AG09309 (cell line): ENCODE data around the gene KDM6B.

ENCODE experiments used
- DNase-seq: peaks from one replicate; pipeline ENCODE4 v3.0.0-alpha.2; 2010; ENCODE audit warnings: low read depth
- H3K4me3 ChIP-seq: 2 replicates; pipeline ENCODE4 v1.5.1; 2011; ENCODE audit warnings: mild to moderate bottlenecking, low read depth, low read length, moderate library complexity; ENCODE audit not compliant: control insufficient read depth
- CTCF ChIP-seq: IDR thresholded peaks from 2 replicates; pipeline ENCODE4 v1.5.1; 2011; ENCODE audit warnings: mild to moderate bottlenecking, low read depth, low read length, inconsistent platforms; ENCODE audit not compliant: insufficient read depth, control insufficient read depth; ENCODE audit errors: missing control alignments

The KDM6B gene

GRCh38 chr17:7833795-7834541, at the start of gene KDM6B:
Gene KDM6B, plus strand, starts transcription at chr17:7834217. Its CDS starts 11,338 bp downstream, at chr17:7845555.
- no peak for TF ChIP-seq CTCF
- no peak for DNase-seq
- peak within 1 kb of the TSS; percentile 83 for H3K4me3 ChIP-seq

GRCh38 chr17:7786866-7787265, 47.2 kb upstream of the KDM6B start:
- no peak for DNase-seq
- H3K4me3 ChIP-seq: no peak overlapping the region

GRCh38 chr17:7789131-7789530, 44.9 kb upstream of the KDM6B start:
- TF ChIP-seq CTCF: no peak

More at GRCh38 chr17:7786866-7787265, 47.2 kb upstream of the KDM6B start:
- TF ChIP-seq CTCF: no peak

GRCh38 chr17:7790150-7790549, 43.9 kb upstream of the KDM6B start:
- DNase-seq: no peak
- TF ChIP-seq CTCF: no peak
- no peak overlapping the region for H3K4me3 ChIP-seq

More at GRCh38 chr17:7789131-7789530, 44.9 kb upstream of the KDM6B start:
- H3K4me3 ChIP-seq: no peak overlapping the region
- no peak for DNase-seq

- H3K4me3 ChIP-seq: no peak overlapping the region
- DNase-seq: no peak
- no peak for TF ChIP-seq CTCF
Observed at GRCh38 chr17:7792611-7793010, 41.4 kb upstream of the KDM6B start.

GRCh38 chr17:7794075-7794663, 39.8 kb upstream of the KDM6B start:
- DNase-seq: no peak
- H3K4me3 ChIP-seq: no peak overlapping the region
- TF ChIP-seq CTCF: no peak
